GM12874 (cell line): ENCODE data around the gene ICA1L.

Source experiments
- TF ChIP-seq, protein P1 (sequence below): IDR thresholded peaks from 2 replicates; pipeline ENCODE4 v1.5.1; 2011; ENCODE audit warnings: low read depth, mild to moderate bottlenecking, control low read depth, low read length, moderate library complexity; ENCODE audit not compliant: insufficient read depth

Gene ICA1L

DNA sequence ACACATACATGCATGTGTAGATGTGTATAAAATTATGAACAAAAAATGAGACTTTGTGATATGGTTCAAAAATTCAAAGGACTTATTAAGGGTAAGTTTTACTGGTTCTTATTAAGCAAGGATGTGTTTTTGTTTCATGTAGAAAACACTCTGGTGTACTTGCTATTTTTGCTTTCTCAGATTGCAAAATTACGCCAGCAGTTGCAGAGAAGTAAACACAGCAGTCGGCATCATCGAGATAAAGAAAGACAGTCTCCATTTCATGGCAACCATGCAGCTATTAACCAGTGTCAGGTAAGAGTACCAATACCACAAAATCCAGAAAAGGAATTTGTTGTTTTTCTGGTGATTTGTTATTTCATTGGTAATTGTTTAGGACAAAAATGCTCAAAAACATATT is 145.5 kb downstream of the ICA1L start:
- TF ChIP-seq, protein P1, sequence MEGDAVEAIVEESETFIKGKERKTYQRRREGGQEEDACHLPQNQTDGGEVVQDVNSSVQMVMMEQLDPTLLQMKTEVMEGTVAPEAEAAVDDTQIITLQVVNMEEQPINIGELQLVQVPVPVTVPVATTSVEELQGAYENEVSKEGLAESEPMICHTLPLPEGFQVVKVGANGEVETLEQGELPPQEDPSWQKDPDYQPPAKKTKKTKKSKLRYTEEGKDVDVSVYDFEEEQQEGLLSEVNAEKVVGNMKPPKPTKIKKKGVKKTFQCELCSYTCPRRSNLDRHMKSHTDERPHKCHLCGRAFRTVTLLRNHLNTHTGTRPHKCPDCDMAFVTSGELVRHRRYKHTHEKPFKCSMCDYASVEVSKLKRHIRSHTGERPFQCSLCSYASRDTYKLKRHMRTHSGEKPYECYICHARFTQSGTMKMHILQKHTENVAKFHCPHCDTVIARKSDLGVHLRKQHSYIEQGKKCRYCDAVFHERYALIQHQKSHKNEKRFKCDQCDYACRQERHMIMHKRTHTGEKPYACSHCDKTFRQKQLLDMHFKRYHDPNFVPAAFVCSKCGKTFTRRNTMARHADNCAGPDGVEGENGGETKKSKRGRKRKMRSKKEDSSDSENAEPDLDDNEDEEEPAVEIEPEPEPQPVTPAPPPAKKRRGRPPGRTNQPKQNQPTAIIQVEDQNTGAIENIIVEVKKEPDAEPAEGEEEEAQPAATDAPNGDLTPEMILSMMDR = no peak

DNA sequence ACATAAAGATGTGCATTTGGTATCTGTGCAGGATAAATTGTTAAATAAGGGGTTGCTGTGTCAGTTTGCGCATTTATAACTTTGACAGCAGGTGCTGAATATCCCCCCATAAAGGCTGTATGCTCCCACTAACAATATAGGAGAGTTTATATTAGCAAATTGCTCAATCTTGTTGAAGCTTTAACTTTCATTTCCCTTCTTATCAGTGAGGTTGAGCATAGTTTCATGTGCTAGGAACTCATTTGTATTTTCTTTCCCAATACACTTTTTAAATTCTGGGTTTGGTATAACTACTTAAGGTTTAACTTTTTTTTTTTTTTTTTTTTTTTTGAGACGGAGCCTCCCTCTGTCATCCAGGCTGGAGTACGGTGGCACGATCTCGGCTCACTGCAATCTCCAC is 147.8 kb downstream of the ICA1L start:
- TF ChIP-seq, protein P1 = no peak
